ENCODE measurements around the gene CEP350.

DNA sequence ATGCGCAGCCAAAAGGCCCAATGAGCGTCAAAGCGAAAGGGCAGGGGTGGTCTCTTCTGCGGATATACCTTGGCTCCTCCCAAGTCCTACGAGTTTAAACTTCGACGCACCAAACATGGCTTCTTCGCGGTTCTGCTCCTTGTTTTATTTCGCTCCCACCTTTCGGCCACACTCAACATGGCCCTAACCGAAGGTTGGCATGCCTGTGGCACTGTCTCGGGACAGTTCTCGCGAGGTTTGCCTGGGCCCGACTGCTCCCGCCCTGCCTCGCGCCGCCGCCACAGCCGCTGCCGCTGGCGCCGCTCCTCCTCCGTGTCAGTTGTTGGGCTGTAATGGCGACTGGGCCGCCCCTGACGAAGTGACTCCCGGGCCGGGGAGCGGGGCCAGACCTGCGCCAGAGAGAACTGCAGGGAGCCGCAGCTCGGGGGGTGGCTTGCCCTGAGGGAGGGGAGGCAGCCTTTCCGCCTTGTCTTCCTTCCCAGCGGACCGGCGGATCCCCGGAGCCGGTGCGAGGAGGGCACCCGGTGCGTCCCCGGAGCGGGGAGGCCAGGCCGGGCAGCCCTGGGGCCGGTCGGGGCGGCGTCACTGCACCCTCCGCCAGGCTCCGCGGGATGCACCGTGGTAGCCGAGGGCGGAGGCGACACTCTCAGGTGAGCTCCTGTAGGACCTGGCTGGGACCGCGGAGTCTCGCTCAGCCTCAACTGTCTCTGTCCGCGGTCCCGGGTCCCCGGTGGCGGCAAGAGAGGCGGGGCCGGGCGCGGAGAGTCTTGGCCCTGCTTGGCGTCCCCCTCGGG, at the start of gene CEP350:
- TF ChIP-seq EZH2 (IDR thresholded peaks at IDR 0.05) (no peak), POLR2AphosphoS5 (IDR thresholded peaks at IDR 0.05; ENCODE audit: borderline replicate concordance, low read depth, low read length) (peak; percentile 92)
